Prostate gland (tissue), 2 donors: Measurements from ENCODE around the gene NCAN.

Experiments
- CTCF ChIP-seq, 4 experiments: fragments of 200-600 bp in 2 of 4; fragments of 450-650 bp in 2 of 4; sonication (generic) in 2 of 4; IDR thresholded peaks; 1 replicate in 3 of 4; 2 replicates in 1 of 4; pipeline ENCODE4 v1.5.1; 2016 to 2019; ENCODE audit warnings: antibody characterized with exemption in 4 of 4, mild to moderate bottlenecking in 2 of 4, moderate library complexity in 2 of 4
- POLR2A ChIP-seq: fragments of 450-650 bp; IDR thresholded peaks from one replicate; pipeline ENCODE4 v1.6.1; 2016; ENCODE audit warnings: antibody characterized with exemption, mild to moderate bottlenecking
- POLR2AphosphoS5 ChIP-seq: sonication (generic); formaldehyde crosslinking; IDR thresholded peaks from one replicate; pipeline ENCODE4 v1.6.1; 2017; ENCODE audit warnings: antibody characterized with exemption

- no peak for TF ChIP-seq POLR2A
- TF ChIP-seq CTCF (IDR thresholded peaks at IDR 0.05) = no peak
- TF ChIP-seq POLR2AphosphoS5 = no peak
These were observed 68.8 kb downstream of the NCAN start for GRCh38 chr19:19280561-19280960.
